Activated CD4-positive, CD25-positive, alpha-beta regulatory T cell (primary cell): ENCODE results near the gene DDX27.
A peak's percentile ranks its signal among the peaks of the same experiment; 100 is the strongest.
"Not testable (repeated sequence)": the region's sequence is repeated elsewhere in the genome, so short reads cannot be mapped to it uniquely, and the experiment has no call there.

ENCODE experiments used
- DNase-seq, 4 experiments: peaks; one replicate each; lab custom pipeline; 2025; lab: John Stamatoyannopoulos, UW

The DDX27 gene

GRCh38 chr20:49203011-49203410 is 16.2 kb upstream of the DDX27 start:
- DNase-seq, result no peak

GRCh38 chr20:49203746-49204145 is 15.5 kb upstream of the DDX27 start:
- no peak for DNase-seq

- no peak for DNase-seq
These were observed 12.1 kb upstream of the DDX27 start for GRCh38 chr20:49207076-49207475.

GRCh38 chr20:49210101-49210756 is 9.0 kb upstream of the DDX27 start:
- DNase-seq, result no peak

- DNase-seq, result no peak
These were observed 8.5 kb upstream of the DDX27 start for GRCh38 chr20:49210757-49211110.

- no peak for DNase-seq
These were observed 4.6 kb upstream of the DDX27 start for GRCh38 chr20:49214571-49214970.

- no peak for DNase-seq
These were observed 4.0 kb upstream of the DDX27 start for GRCh38 chr20:49215232-49215631.

GRCh38 chr20:49216991-49217578 is 2.1 kb upstream of the DDX27 start:
- peak; percentile 79 to 98 (median 90) for DNase-seq

GRCh38 chr20:49218739-49219090 is 501 bp upstream of the DDX27 start:
- DNase-seq, result not testable (repeated sequence)

- no peak for DNase-seq
These were observed 962 bp downstream of the DDX27 start for GRCh38 chr20:49219924-49220831.

GRCh38 chr20:49225896-49226295 is 6.7 kb downstream of the DDX27 start:
- no peak for DNase-seq

- no peak for DNase-seq
These were observed 9.5 kb downstream of the DDX27 start for GRCh38 chr20:49228676-49229075.

- DNase-seq, result no peak
These were observed 10.2 kb downstream of the DDX27 start for GRCh38 chr20:49229381-49229780.

GRCh38 chr20:49230021-49230420 is 10.8 kb downstream of the DDX27 start:
- no peak for DNase-seq

- no peak for DNase-seq
These were observed 11.4 kb downstream of the DDX27 start for GRCh38 chr20:49230561-49231133.

GRCh38 chr20:49231471-49231870 is 12.3 kb downstream of the DDX27 start:
- no peak for DNase-seq

GRCh38 chr20:49233226-49233625 is 14.0 kb downstream of the DDX27 start:
- no peak for DNase-seq

GRCh38 chr20:49234831-49235230 is 15.6 kb downstream of the DDX27 start:
- no peak for DNase-seq

GRCh38 chr20:49236301-49236700 is 17.1 kb downstream of the DDX27 start:
- no peak for DNase-seq

GRCh38 chr20:49237531-49237930 is 18.3 kb downstream of the DDX27 start:
- DNase-seq, result no peak

GRCh38 chr20:49245921-49246740 is 26.9 kb downstream of the DDX27 start:
- no peak for DNase-seq

- no peak for DNase-seq
These were observed 28.0 kb downstream of the DDX27 start for GRCh38 chr20:49247169-49247723.
